KG1 (cell line): ENCODE measurements around the gene SEPSECS.
A peak's percentile ranks its signal among the peaks of the same experiment; 100 is the strongest.

ENCODE experiments used
- DNase-seq: peaks from one replicate; lab custom pipeline; 2025; lab: John Stamatoyannopoulos, UW

SEPSECS gene

GRCh38 chr4:25159837-25160713 lies at the start of gene SEPSECS:
SEPSECS (minus strand) TSS chr4:25160449; CDS start chr4:25160369, 80 bp downstream.
- DNase-seq = peak; percentile 90

- DNase-seq = no peak
Observed at GRCh38 chr4:25209702-25210101, 49.5 kb upstream of the SEPSECS start.

GRCh38 chr4:25207997-25208396 lies 47.7 kb upstream of the SEPSECS start:
- no peak for DNase-seq

- DNase-seq = no peak
Observed at GRCh38 chr4:25198713-25199112, 38.5 kb upstream of the SEPSECS start.

GRCh38 chr4:25190407-25190806 lies 30.2 kb upstream of the SEPSECS start:
- no peak for DNase-seq

- no peak for DNase-seq
Observed at GRCh38 chr4:25184056-25184455, 23.8 kb upstream of the SEPSECS start.

- no peak for DNase-seq
Observed at GRCh38 chr4:25182937-25183336, 22.7 kb upstream of the SEPSECS start.

- DNase-seq = no peak
Observed at GRCh38 chr4:25180524-25181131, 20.4 kb upstream of the SEPSECS start.

GRCh38 chr4:25178838-25179261 lies 18.6 kb upstream of the SEPSECS start:
- DNase-seq = no peak

GRCh38 chr4:25177147-25177546 lies 16.9 kb upstream of the SEPSECS start:
- DNase-seq = no peak

GRCh38 chr4:25174674-25175073 lies 14.4 kb upstream of the SEPSECS start:
- DNase-seq = no peak

GRCh38 chr4:25172961-25173915 lies 13.0 kb upstream of the SEPSECS start:
- DNase-seq = no peak

GRCh38 chr4:25171201-25171865 lies 11.1 kb upstream of the SEPSECS start:
- no peak for DNase-seq

GRCh38 chr4:25169446-25169845 lies 9.2 kb upstream of the SEPSECS start:
- no peak for DNase-seq

- no peak for DNase-seq
Observed at GRCh38 chr4:25165916-25166315, 5.7 kb upstream of the SEPSECS start.

- DNase-seq = no peak
Observed at GRCh38 chr4:25163196-25163595, 2.9 kb upstream of the SEPSECS start.

GRCh38 chr4:25162566-25162965 lies 2.3 kb upstream of the SEPSECS start:
- DNase-seq = no peak

GRCh38 chr4:25161593-25161950 lies 1.3 kb upstream of the SEPSECS start:
- DNase-seq = no peak

GRCh38 chr4:25160714-25161592 lies 704 bp upstream of the SEPSECS start:
- DNase-seq = no peak

GRCh38 chr4:25158817-25159216 lies 1.4 kb downstream of the SEPSECS start:
- DNase-seq = no peak

GRCh38 chr4:25157081-25157480 lies 3.2 kb downstream of the SEPSECS start:
- DNase-seq = no peak
